Neutrophil (primary cell): ENCODE measurements around the gene BSX.

Experiments
- H3K27ac ChIP-seq: fragments of 200-600 bp; sonication (generic); 2 replicates; pipeline ENCODE4 v1.5.1; 2016; ENCODE audit warnings: mild to moderate bottlenecking, moderate library complexity
- H3K27me3 ChIP-seq: fragments of 200-600 bp; sonication (generic); 2 replicates; pipeline ENCODE4 v1.6.0; 2016; ENCODE audit warnings: mild to moderate bottlenecking
- H3K36me3 ChIP-seq: fragments of 200-600 bp; sonication (generic); 2 replicates; pipeline ENCODE4 v1.5.1; 2017
- H3K4me1 ChIP-seq, 2 experiments: fragments of 200-600 bp in 1 of 2; sonication (generic) in 1 of 2; 1 replicate in 1 of 2; 2 replicates in 1 of 2; pipeline versions ENCODE4 v1.5.1 to v1.6.1; 2013 to 2016; ENCODE audit warnings: low read depth in 1 of 2, low read length in 1 of 2, mild to moderate bottlenecking in 1 of 2, moderate library complexity in 1 of 2; ENCODE audit not compliant: control insufficient read depth in 1 of 2, insufficient read depth in 1 of 2
- H3K4me3 ChIP-seq, 2 experiments: fragments of 200-600 bp in 1 of 2; sonication (generic) in 1 of 2; 1 replicate in 1 of 2; 2 replicates in 1 of 2; pipeline ENCODE4 v1.5.1; 2013 to 2016; ENCODE audit warnings: low read depth in 1 of 2, low read length in 1 of 2, mild to moderate bottlenecking in 1 of 2, moderate library complexity in 1 of 2
- H3K9me3 ChIP-seq: fragments of 200-600 bp; sonication (generic); 2 replicates; pipeline ENCODE4 v1.5.1; 2016
- TF ChIP-seq, protein P1 (sequence below): fragments of 200-600 bp; sonication (generic); IDR thresholded peaks from 2 replicates; pipeline ENCODE4 v1.5.1; 2016; ENCODE audit warnings: antibody characterized with exemption

BSX gene

DNA sequence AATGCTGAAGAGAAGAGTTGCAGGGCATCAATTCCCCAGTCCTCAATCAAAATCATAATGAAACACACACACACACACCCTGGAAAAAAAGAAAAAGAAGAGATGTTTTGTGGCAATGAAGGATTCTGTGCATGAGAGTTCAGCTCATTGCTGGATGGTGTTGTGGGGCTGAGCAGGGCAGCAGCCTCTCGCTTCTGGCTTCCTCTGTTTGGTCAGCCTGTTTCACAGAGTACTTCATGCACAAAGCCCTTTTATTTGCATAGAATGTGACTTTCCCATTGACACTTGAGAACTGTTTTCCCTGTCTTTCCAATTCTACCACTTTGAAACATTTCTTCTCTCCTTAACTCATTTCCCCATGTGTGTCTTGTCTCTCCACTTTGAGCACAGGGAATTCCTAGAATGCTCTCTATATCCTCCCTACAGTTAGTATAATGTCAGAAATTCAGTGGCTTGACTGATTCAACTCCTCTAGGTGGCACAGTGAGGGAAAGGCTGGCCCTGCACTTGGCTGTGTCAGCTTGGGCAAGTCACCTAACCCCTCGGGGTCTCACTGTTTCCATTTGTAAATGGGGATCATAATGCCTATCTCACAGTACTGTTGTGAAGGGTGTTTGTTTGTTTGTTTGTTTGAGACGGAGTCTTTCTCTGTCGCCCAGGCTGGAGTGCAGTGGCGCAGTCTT is 25.4 kb upstream of the BSX start:
- Histone ChIP-seq H3K4me1 (no peaks in the 10 kb centered on the region), H3K27me3 (peaks cover 29% of the 10 kb centered on the region), H3K27ac (no peak overlapping the region), H3K4me3 (no peak overlapping the region), H3K36me3 (no peaks in the 10 kb centered on the region), H3K9me3 (no peaks in the 10 kb centered on the region)
- TF ChIP-seq, protein P1, sequence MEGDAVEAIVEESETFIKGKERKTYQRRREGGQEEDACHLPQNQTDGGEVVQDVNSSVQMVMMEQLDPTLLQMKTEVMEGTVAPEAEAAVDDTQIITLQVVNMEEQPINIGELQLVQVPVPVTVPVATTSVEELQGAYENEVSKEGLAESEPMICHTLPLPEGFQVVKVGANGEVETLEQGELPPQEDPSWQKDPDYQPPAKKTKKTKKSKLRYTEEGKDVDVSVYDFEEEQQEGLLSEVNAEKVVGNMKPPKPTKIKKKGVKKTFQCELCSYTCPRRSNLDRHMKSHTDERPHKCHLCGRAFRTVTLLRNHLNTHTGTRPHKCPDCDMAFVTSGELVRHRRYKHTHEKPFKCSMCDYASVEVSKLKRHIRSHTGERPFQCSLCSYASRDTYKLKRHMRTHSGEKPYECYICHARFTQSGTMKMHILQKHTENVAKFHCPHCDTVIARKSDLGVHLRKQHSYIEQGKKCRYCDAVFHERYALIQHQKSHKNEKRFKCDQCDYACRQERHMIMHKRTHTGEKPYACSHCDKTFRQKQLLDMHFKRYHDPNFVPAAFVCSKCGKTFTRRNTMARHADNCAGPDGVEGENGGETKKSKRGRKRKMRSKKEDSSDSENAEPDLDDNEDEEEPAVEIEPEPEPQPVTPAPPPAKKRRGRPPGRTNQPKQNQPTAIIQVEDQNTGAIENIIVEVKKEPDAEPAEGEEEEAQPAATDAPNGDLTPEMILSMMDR = no peak

DNA sequence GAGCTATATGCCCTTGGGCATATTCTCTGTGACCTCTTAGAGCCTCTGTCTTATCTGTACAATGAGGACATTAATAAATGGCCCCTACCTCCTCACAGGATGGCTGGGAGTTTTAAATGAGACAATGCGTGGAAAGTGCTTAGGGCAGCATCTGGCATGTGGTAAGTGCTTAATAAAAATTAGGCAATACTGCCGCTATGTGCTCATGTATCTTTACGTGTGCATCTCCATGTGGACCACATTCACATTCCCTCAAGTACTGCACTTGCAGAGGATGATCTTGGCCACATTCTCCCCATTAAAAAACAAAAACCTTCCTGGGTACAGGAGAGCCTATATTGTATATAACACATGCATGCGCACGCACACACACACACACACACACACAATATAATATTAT is 19.1 kb upstream of the BSX start:
- Histone ChIP-seq H3K4me1 (no peaks in the 10 kb centered on the region), H3K36me3 (no peaks in the 10 kb centered on the region), H3K27ac (no peak overlapping the region), H3K4me3 (no peak overlapping the region), H3K9me3 (no peaks in the 10 kb centered on the region), H3K27me3 (peaks cover 44% of the 10 kb centered on the region)
- TF ChIP-seq, protein P1 = no peak

DNA sequence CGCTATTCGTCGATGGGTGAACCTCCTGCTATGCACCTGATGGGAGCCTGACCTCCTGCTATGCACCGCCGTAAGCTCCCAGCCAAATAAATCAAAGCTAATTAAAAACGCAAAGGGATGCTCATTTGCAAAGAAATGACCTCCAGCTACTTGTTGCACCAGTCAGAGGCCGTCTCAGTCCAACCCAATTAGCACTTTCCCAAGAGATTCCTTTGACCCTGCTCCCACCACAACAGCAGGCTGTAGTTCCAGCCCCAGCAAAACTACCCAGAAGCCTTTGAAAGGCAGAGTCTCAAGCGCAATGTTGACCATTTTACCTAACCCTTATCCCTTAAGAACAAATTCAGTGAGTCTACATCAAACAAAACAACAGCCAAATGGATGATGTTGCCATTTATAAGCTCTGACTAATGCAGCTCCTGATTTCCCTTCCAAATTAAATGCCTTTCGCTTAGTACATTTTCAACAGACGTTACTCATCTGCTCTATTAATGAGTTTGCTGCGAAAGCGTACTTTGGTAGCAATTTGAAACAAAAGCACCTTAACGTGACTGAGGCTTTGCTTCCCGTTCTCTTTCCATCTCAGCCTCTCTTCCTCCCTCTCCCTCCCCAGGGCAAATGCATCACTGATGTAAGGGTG is 17.2 kb upstream of the BSX start:
- TF ChIP-seq, protein P1 = no peak
- H3K27me3 ChIP-seq = peaks cover 61% of the 10 kb centered on the region
- no peaks in the 10 kb centered on the region for H3K9me3 ChIP-seq
- no peaks in the 10 kb centered on the region for H3K36me3 ChIP-seq
- H3K4me1 ChIP-seq = no peaks in the 10 kb centered on the region
- no peak overlapping the region for H3K4me3 ChIP-seq
- no peak overlapping the region for H3K27ac ChIP-seq

DNA sequence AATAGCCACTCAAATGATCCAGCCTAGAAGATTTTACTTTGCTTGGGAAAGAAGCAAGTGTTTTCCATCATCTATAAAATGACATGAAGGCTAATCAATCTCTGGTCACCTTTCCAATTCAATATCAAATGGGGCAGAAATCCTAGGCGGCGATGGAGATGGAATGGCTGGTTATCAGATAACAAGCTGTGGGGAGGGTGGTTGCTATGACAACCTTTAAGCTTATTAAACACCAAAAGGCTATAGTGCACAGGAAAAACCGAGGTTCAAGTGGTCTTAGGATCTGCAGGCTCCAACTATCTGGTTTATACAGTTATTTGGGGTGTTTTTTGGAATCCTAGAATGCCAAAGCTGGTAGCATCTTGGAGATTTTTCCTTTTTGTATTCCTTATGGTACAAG is 13.9 kb upstream of the BSX start:
- Histone ChIP-seq H3K27me3 (peaks cover 90% of the 10 kb centered on the region), H3K36me3 (no peaks in the 10 kb centered on the region), H3K4me3 (no peak overlapping the region), H3K27ac (no peak overlapping the region), H3K9me3 (no peaks in the 10 kb centered on the region), H3K4me1 (no peaks in the 10 kb centered on the region)
- TF ChIP-seq, protein P1 = no peak

DNA sequence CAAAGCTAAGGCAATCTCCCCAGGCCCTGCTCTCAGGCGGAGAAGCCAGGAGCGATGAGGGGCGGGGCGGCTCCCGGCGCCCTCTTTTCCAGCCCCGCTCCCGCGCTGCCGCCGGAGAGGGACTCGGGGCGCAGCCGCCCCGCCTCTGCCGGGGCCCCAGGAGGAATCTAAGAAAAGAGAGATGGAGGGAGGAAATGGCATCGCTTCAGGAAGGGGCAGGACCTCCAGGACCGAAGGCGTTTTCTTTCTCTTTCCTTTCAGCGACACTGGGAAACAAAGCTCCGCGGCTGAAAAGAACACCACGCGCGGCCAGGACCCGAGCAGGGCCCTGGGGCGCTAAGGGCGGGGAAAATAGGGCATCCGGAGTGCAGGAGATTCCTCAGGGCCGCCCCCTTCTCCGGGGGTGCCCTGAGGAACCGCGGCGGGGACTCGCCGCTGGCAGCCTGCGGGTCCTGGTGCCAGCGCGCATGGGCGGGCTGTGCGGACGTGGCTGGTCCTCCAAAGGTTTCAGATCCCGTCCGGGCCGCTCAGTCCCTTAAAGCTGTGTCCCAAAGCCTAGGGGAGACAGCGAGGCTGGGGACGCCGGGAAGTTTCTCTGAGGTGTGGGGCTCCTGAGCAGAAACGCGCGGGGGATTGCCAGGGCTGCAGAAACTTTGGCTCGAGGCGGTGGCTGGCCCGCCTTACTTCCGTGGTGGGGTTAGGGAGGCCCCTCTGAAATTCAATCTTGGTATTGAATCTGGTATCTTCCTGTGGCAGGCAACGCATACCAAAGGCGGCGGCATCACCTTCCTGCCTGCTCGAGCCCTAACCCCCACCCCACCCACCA is 2.8 kb upstream of the BSX start:
- Histone ChIP-seq H3K4me3 (no peak overlapping the region), H3K27ac (no peak overlapping the region), H3K4me1 (no peaks in the 10 kb centered on the region), H3K9me3 (no peaks in the 10 kb centered on the region), H3K27me3 (peaks cover 100% of the 10 kb centered on the region), H3K36me3 (no peaks in the 10 kb centered on the region)
- TF ChIP-seq, protein P1 = no peak
